Measurements from ENCODE around the gene RET.

DNA sequence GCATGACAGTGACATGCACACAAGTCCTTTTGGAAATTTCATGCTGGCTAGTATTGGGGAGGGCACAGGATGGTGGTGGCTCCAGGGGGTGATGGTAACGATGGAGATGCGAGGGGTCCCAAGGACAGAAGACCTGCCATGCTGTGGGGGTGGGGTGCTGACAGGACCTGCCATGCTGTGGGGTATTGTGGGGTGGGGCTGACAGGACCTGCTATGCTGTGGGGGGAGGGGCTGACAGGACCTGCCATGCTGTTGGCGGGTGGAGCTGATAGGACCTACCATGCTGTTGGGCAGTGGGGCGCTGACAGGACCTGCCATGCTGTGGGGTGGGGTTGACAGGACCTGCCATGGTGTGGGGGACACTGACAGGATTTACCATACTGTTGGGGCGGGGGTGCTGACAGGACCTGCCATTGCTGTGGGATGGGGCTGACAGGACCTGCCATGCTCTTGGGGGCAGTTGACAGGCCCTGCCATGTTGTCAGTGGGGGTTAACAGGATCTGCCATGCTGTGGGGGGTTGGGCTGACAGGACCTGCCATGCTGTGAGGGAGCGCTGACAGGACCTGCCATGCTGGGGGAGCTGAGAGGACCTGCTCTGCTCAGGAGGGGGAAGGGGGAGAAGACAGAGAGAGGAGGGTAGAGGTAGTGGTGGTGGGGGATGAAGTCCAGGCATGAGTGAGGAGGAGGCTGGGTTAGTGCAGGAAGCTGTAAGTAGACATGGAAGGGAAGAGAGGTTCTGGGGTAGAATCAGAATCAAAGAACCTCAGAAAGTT lies 36.2 kb upstream of the RET start:
- TF ChIP-seq, protein P1, sequence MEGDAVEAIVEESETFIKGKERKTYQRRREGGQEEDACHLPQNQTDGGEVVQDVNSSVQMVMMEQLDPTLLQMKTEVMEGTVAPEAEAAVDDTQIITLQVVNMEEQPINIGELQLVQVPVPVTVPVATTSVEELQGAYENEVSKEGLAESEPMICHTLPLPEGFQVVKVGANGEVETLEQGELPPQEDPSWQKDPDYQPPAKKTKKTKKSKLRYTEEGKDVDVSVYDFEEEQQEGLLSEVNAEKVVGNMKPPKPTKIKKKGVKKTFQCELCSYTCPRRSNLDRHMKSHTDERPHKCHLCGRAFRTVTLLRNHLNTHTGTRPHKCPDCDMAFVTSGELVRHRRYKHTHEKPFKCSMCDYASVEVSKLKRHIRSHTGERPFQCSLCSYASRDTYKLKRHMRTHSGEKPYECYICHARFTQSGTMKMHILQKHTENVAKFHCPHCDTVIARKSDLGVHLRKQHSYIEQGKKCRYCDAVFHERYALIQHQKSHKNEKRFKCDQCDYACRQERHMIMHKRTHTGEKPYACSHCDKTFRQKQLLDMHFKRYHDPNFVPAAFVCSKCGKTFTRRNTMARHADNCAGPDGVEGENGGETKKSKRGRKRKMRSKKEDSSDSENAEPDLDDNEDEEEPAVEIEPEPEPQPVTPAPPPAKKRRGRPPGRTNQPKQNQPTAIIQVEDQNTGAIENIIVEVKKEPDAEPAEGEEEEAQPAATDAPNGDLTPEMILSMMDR (IDR thresholded peaks at IDR 0.05; ENCODE audit: low read depth, low read length, poor library complexity, severe bottlenecking), result no peak
- TF ChIP-seq EZH2phosphoT487 (IDR thresholded peaks at IDR 0.05; ENCODE audit: borderline replicate concordance, low read length), result no peak

Data from DOHH2 (cell line).